ENCODE measurements around the gene AMOT.
"Not testable (repeated sequence)": the region's sequence is repeated elsewhere in the genome, so short reads cannot be mapped to it uniquely, and the experiment has no call there.

The AMOT gene

GRCh38 chrX:112857478-112857878, 16.8 kb upstream of the AMOT start:
- no peak overlapping the region for H3K27ac ChIP-seq (ENCODE audit: low read length)
- H3K4me3 ChIP-seq (ENCODE audit: low read length) = no peak overlapping the region
- no peaks in the 10 kb centered on the region for H3K36me3 ChIP-seq (ENCODE audit: control insufficient read depth, insufficient read depth, low read length)
- no peak for DNase-seq (ENCODE audit: low read depth, low spot score)
- H3K27me3 ChIP-seq (ENCODE audit: control insufficient read depth, insufficient read depth, low read length) = no peaks in the 10 kb centered on the region
- H3K9me3 ChIP-seq (ENCODE audit: control insufficient read depth, insufficient read depth, low read length) = no peaks in the 10 kb centered on the region
- no CpG with 5 or more reads among the region's 5 CpGs for WGBS (ENCODE audit: insufficient coverage, insufficient read length)
- H3K4me1 ChIP-seq (ENCODE audit: control insufficient read depth, insufficient read depth, low read length) = no peaks in the 10 kb centered on the region

GRCh38 chrX:112854901-112855300, 14.3 kb upstream of the AMOT start:
- not testable (repeated sequence) for H3K27ac ChIP-seq (ENCODE audit: low read length); H3K4me3 ChIP-seq (ENCODE audit: low read length); H3K9me3 ChIP-seq (ENCODE audit: control insufficient read depth, insufficient read depth, low read length); H3K27me3 ChIP-seq (ENCODE audit: control insufficient read depth, insufficient read depth, low read length); H3K36me3 ChIP-seq (ENCODE audit: control insufficient read depth, insufficient read depth, low read length); H3K4me1 ChIP-seq (ENCODE audit: control insufficient read depth, insufficient read depth, low read length); DNase-seq (ENCODE audit: low read depth, low spot score)
- no CpG with 5 or more reads among the region's 26 CpGs for WGBS (ENCODE audit: insufficient coverage, insufficient read length)

GRCh38 chrX:112852851-112853250, 12.2 kb upstream of the AMOT start:
- Histone ChIP-seq H3K9me3 (ENCODE audit: control insufficient read depth, insufficient read depth, low read length) (no peaks in the 10 kb centered on the region), H3K27me3 (ENCODE audit: control insufficient read depth, insufficient read depth, low read length) (no peaks in the 10 kb centered on the region), H3K27ac (ENCODE audit: low read length) (no peak overlapping the region), H3K36me3 (ENCODE audit: control insufficient read depth, insufficient read depth, low read length) (no peaks in the 10 kb centered on the region), H3K4me3 (ENCODE audit: low read length) (no peak overlapping the region), H3K4me1 (ENCODE audit: control insufficient read depth, insufficient read depth, low read length) (no peaks in the 10 kb centered on the region)
- no CpG with 5 or more reads among the region's 3 CpGs for WGBS (ENCODE audit: insufficient coverage, insufficient read length)
- no peak for DNase-seq (ENCODE audit: low read depth, low spot score)

GRCh38 chrX:112851806-112852205, 11.2 kb upstream of the AMOT start:
- DNase-seq (ENCODE audit: low read depth, low spot score) = no peak
- Histone ChIP-seq H3K4me3 (ENCODE audit: low read length) (no peak overlapping the region), H3K4me1 (ENCODE audit: control insufficient read depth, insufficient read depth, low read length) (no peaks in the 10 kb centered on the region), H3K27ac (ENCODE audit: low read length) (no peak overlapping the region), H3K36me3 (ENCODE audit: control insufficient read depth, insufficient read depth, low read length) (no peaks in the 10 kb centered on the region), H3K27me3 (ENCODE audit: control insufficient read depth, insufficient read depth, low read length) (no peaks in the 10 kb centered on the region), H3K9me3 (ENCODE audit: control insufficient read depth, insufficient read depth, low read length) (no peaks in the 10 kb centered on the region)
- no CpG with 5 or more reads among the region's 4 CpGs for WGBS (ENCODE audit: insufficient coverage, insufficient read length)

- Histone ChIP-seq H3K9me3 (ENCODE audit: control insufficient read depth, insufficient read depth, low read length) (no peaks in the 10 kb centered on the region), H3K27ac (ENCODE audit: low read length) (no peak overlapping the region), H3K4me3 (ENCODE audit: low read length) (no peak overlapping the region), H3K4me1 (ENCODE audit: control insufficient read depth, insufficient read depth, low read length) (no peaks in the 10 kb centered on the region), H3K27me3 (ENCODE audit: control insufficient read depth, insufficient read depth, low read length) (no peaks in the 10 kb centered on the region), H3K36me3 (ENCODE audit: control insufficient read depth, insufficient read depth, low read length) (no peaks in the 10 kb centered on the region)
- DNase-seq (ENCODE audit: low read depth, low spot score) = no peak
- WGBS (ENCODE audit: insufficient coverage, insufficient read length) = no CpG with 5 or more reads among the region's 2 CpGs
These were observed 10.6 kb upstream of the AMOT start for GRCh38 chrX:112851161-112851779.

- Histone ChIP-seq H3K9me3 (ENCODE audit: control insufficient read depth, insufficient read depth, low read length) (no peaks in the 10 kb centered on the region), H3K4me3 (ENCODE audit: low read length) (no peak overlapping the region), H3K27ac (ENCODE audit: low read length) (no peak overlapping the region), H3K27me3 (ENCODE audit: control insufficient read depth, insufficient read depth, low read length) (no peaks in the 10 kb centered on the region), H3K36me3 (ENCODE audit: control insufficient read depth, insufficient read depth, low read length) (no peaks in the 10 kb centered on the region), H3K4me1 (ENCODE audit: control insufficient read depth, insufficient read depth, low read length) (no peaks in the 10 kb centered on the region)
- DNase-seq (ENCODE audit: low read depth, low spot score) = no peak
These were observed 8.4 kb upstream of the AMOT start for GRCh38 chrX:112849016-112849415.

- H3K27ac ChIP-seq (ENCODE audit: low read length) = no peak overlapping the region
- no peak for DNase-seq (ENCODE audit: low read depth, low spot score)
- H3K27me3 ChIP-seq (ENCODE audit: control insufficient read depth, insufficient read depth, low read length) = no peaks in the 10 kb centered on the region
- no peaks in the 10 kb centered on the region for H3K4me1 ChIP-seq (ENCODE audit: control insufficient read depth, insufficient read depth, low read length)
- WGBS (ENCODE audit: insufficient coverage, insufficient read length) = no CpG with 5 or more reads among the region's 2 CpGs
- no peak overlapping the region for H3K4me3 ChIP-seq (ENCODE audit: low read length)
- no peaks in the 10 kb centered on the region for H3K36me3 ChIP-seq (ENCODE audit: control insufficient read depth, insufficient read depth, low read length)
- no peaks in the 10 kb centered on the region for H3K9me3 ChIP-seq (ENCODE audit: control insufficient read depth, insufficient read depth, low read length)
These were observed 6.2 kb upstream of the AMOT start for GRCh38 chrX:112846782-112847181.

GRCh38 chrX:112846187-112846586, 5.6 kb upstream of the AMOT start:
- H3K27me3 ChIP-seq (ENCODE audit: control insufficient read depth, insufficient read depth, low read length) = no peaks in the 10 kb centered on the region
- DNase-seq (ENCODE audit: low read depth, low spot score) = no peak
- H3K27ac ChIP-seq (ENCODE audit: low read length) = no peak overlapping the region

GRCh38 chrX:112844250-112844649, 3.6 kb upstream of the AMOT start:
- Histone ChIP-seq H3K9me3 (ENCODE audit: control insufficient read depth, insufficient read depth, low read length) (no peaks in the 10 kb centered on the region), H3K27ac (ENCODE audit: low read length) (no peak overlapping the region), H3K36me3 (ENCODE audit: control insufficient read depth, insufficient read depth, low read length) (no peaks in the 10 kb centered on the region), H3K27me3 (ENCODE audit: control insufficient read depth, insufficient read depth, low read length) (no peaks in the 10 kb centered on the region; the same call in 1 of the 2 replicates), H3K4me1 (ENCODE audit: control insufficient read depth, insufficient read depth, low read length) (no peaks in the 10 kb centered on the region), H3K4me3 (ENCODE audit: low read length) (no peak overlapping the region)
- WGBS (ENCODE audit: insufficient coverage, insufficient read length) = no CpG with 5 or more reads among the region's 6 CpGs
- no peak for DNase-seq (ENCODE audit: low read depth, low spot score)

More at GRCh38 chrX:112846187-112846586, 5.6 kb upstream of the AMOT start:
- no peaks in the 10 kb centered on the region for H3K4me1 ChIP-seq (ENCODE audit: control insufficient read depth, insufficient read depth, low read length)
- H3K9me3 ChIP-seq (ENCODE audit: control insufficient read depth, insufficient read depth, low read length) = no peaks in the 10 kb centered on the region
- H3K4me3 ChIP-seq (ENCODE audit: low read length) = no peak overlapping the region
- WGBS (ENCODE audit: insufficient coverage, insufficient read length) = no CpG with 5 or more reads among the region's 4 CpGs
- H3K36me3 ChIP-seq (ENCODE audit: control insufficient read depth, insufficient read depth, low read length) = no peaks in the 10 kb centered on the region

GRCh38 chrX:112841820-112842157, 1.2 kb upstream of the AMOT start:
- Histone ChIP-seq H3K4me3 (ENCODE audit: low read length) (no peak overlapping the region; the same call in 1 of the 2 replicates), H3K27me3 (ENCODE audit: control insufficient read depth, insufficient read depth, low read length) (peaks cover 2% of the 10 kb centered on the region; the same call in 1 of the 2 replicates), H3K9me3 (ENCODE audit: control insufficient read depth, insufficient read depth, low read length) (no peaks in the 10 kb centered on the region), H3K27ac (ENCODE audit: low read length) (no peak overlapping the region), H3K36me3 (ENCODE audit: control insufficient read depth, insufficient read depth, low read length) (no peaks in the 10 kb centered on the region), H3K4me1 (ENCODE audit: control insufficient read depth, insufficient read depth, low read length) (no peaks in the 10 kb centered on the region)
- WGBS (ENCODE audit: insufficient coverage, insufficient read length) = no CpG with 5 or more reads among the region's 5 CpGs
- DNase-seq (ENCODE audit: low read depth, low spot score) = no peak

- Histone ChIP-seq H3K9me3 (ENCODE audit: control insufficient read depth, insufficient read depth, low read length) (no peaks in the 10 kb centered on the region), H3K27ac (ENCODE audit: low read length) (no peak overlapping the region), H3K36me3 (ENCODE audit: control insufficient read depth, insufficient read depth, low read length) (no peaks in the 10 kb centered on the region), H3K4me3 (ENCODE audit: low read length) (peak overlapping the region; percentile 66; the same call in 1 of the 2 replicates), H3K27me3 (ENCODE audit: control insufficient read depth, insufficient read depth, low read length) (peaks cover 2% of the 10 kb centered on the region; the same call in 1 of the 2 replicates), H3K4me1 (ENCODE audit: control insufficient read depth, insufficient read depth, low read length) (no peaks in the 10 kb centered on the region)
- WGBS (ENCODE audit: insufficient coverage, insufficient read length) = no CpG with 5 or more reads among the region's 46 CpGs
- DNase-seq (ENCODE audit: low read depth, low spot score) = no peak
These were observed 636 bp upstream of the AMOT start for GRCh38 chrX:112841114-112841819.
